ENCODE results near the gene TAPBPL. TPM values are rescaled to one million over a fixed set of nuclear protein-coding genes. Genes with fewer than 3 reads are reported as not detected.
"Not testable (repeated sequence)": the region's sequence is repeated elsewhere in the genome, so short reads cannot be mapped to it uniquely, and the experiment has no call there.

TAPBPL gene
- polyA plus RNA-seq, 1 of the 3 experiments (the other 2 are of a cell fraction) = 24.1 TPM

DNA sequence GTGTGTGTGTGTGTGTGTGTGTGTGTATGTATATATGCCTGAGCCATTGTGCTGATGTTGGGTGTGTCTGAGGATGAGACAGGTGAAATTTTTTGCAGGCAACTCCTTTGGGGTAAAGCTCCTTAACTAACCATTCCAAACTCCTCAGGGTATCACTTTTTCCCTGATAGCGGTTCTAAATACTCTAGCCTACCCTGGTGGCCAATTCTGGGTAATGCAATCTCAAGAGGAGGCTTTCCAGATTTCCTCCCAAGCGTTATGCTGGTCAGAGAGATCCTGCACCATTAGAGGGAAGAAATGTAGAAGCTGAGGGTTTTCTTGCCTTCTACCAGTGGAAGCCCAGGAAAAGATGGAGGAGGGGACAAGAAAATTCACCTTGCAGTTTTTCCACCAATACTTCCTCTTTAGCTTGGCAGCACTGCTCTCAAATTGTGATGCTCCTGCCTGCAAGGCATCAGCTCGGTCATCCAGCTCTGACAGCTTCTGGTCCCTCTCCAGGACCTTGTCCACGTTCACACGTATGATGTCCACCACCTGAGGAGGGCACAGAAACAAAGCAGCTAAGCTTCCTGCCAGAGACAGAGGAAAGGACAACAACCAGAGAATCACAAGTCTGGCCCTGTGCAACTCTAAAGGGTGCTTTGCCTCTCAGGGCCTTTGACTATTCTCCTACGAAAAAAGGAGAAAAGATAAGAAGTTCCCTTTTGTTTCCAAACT, 13.8 kb downstream of the TAPBPL start (continued):
- TF ChIP-seq, protein P1, sequence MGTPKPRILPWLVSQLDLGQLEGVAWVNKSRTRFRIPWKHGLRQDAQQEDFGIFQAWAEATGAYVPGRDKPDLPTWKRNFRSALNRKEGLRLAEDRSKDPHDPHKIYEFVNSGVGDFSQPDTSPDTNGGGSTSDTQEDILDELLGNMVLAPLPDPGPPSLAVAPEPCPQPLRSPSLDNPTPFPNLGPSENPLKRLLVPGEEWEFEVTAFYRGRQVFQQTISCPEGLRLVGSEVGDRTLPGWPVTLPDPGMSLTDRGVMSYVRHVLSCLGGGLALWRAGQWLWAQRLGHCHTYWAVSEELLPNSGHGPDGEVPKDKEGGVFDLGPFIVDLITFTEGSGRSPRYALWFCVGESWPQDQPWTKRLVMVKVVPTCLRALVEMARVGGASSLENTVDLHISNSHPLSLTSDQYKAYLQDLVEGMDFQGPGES (IDR thresholded peaks at IDR 0.05; ENCODE audit: low read depth, low read length) = no peak
- no peak for TF ChIP-seq RXRA (IDR thresholded peaks at IDR 0.05; ENCODE audit: borderline replicate concordance, low read depth)
- TF ChIP-seq ELF1 (IDR thresholded peaks at IDR 0.05) = no peak
- TF ChIP-seq TCF12 (IDR thresholded peaks at IDR 0.05) = no peak
- TF ChIP-seq, protein P2, sequence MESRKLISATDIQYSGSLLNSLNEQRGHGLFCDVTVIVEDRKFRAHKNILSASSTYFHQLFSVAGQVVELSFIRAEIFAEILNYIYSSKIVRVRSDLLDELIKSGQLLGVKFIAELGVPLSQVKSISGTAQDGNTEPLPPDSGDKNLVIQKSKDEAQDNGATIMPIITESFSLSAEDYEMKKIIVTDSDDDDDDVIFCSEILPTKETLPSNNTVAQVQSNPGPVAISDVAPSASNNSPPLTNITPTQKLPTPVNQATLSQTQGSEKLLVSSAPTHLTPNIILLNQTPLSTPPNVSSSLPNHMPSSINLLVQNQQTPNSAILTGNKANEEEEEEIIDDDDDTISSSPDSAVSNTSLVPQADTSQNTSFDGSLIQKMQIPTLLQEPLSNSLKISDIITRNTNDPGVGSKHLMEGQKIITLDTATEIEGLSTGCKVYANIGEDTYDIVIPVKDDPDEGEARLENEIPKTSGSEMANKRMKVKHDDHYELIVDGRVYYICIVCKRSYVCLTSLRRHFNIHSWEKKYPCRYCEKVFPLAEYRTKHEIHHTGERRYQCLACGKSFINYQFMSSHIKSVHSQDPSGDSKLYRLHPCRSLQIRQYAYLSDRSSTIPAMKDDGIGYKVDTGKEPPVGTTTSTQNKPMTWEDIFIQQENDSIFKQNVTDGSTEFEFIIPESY (IDR thresholded peaks at IDR 0.05; ENCODE audit: borderline replicate concordance, low read depth) = no peak

DNA sequence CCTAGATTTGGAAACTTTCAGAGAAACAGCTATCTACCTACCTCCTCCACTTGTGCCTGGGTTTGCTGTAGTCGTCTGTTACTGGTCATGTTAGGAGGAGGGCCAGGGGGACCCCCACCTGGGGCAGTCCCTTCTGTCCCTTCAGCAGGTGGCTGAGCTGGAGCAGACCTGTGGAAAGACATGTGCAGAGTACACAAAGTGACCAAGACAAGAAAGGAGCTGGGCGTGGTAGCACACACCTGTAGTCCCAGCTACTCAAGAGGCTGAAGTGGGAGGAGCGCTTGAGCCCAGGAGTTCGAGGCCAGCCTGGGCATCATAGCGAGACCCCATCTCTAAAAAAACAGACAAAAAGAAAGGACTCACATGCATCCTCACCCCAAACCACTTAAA, 14.3 kb downstream of the TAPBPL start:
- CTCF ChIA-PET = interaction anchor here (0.7 to 2.3 kb wide), 39 partner anchors 8 to 477 kb away, joined by 3 to 91 read pairs (median 6); partner anchors contain the start of genes CD27, MRPL51 and TAPBPL
- WGBS (ENCODE audit: low lambda C conversion rate) = 90% methylated on average over 5 of the region's 5 CpGs
- POLR2A ChIA-PET = interaction anchor here (0.7 to 1.2 kb wide), 3 partner anchors 14 to 119 kb away, joined by 3 to 8 read pairs (median 4); partner anchors contain the start of genes MRPL51 and TAPBPL
- no peak for DNase-seq
- peaks cover 3% of the 10 kb centered on the region for H3F3A ChIP-seq (replicated peaks; ENCODE audit: insufficient read depth)
- H3K9me2 ChIP-seq = no peaks in the 10 kb centered on the region
- no peak overlapping the region for H3K4me3 ChIP-seq (ENCODE audit: low read depth in 2 of 2, low read length in 1 of 2)
- peaks cover 37% of the 10 kb centered on the region for H3K79me2 ChIP-seq (ENCODE audit: insufficient read depth)
- no peak overlapping the region for H3K4me2 ChIP-seq
- no peak overlapping the region for H3K27ac ChIP-seq (ENCODE audit: low read depth in 2 of 2, low read length in 1 of 2)
- no peak overlapping the region for H3K9ac ChIP-seq
- no peaks in the 10 kb centered on the region for H3K27me3 ChIP-seq (ENCODE audit: insufficient read depth)
- peaks cover 0 to 11% of the 10 kb centered on the region in 2 experiments; a peak in 2 of 4 replicates for H3K4me1 ChIP-seq (ENCODE audit: control insufficient read depth in 1 of 2, insufficient read depth in 2 of 2, low read depth in 1 of 2, low read length in 1 of 2)
- H2AFZ ChIP-seq (ENCODE audit: low read depth) = no peak overlapping the region
- TF ChIP-seq GATA2 (CRISPR knock-in tag; IDR thresholded peaks at IDR 0.05) = no peak
- TF ChIP-seq JUND (IDR thresholded peaks at IDR 0.05) = no peak
- TF ChIP-seq GABPA (IDR thresholded peaks at IDR 0.05; ENCODE audit: low read depth) = no peak
- TF ChIP-seq, protein P3, sequence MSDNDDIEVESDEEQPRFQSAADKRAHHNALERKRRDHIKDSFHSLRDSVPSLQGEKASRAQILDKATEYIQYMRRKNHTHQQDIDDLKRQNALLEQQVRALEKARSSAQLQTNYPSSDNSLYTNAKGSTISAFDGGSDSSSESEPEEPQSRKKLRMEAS (IDR thresholded peaks at IDR 0.05; ENCODE audit: low read depth) = no peak
- TF ChIP-seq, protein P1 (IDR thresholded peaks at IDR 0.05; ENCODE audit: low read depth, low read length) = no peak
- no peak for TF ChIP-seq RFX5 (IDR thresholded peaks at IDR 0.05; ENCODE audit: low read length)
- no peak for TF ChIP-seq POLR2AphosphoS5 (IDR thresholded peaks at IDR 0.05; ENCODE audit: low read depth, low read length)
- TF ChIP-seq RCOR1 (IDR thresholded peaks at IDR 0.05; ENCODE audit: low read length) = no peak
- TF ChIP-seq RXRA (IDR thresholded peaks at IDR 0.05; ENCODE audit: borderline replicate concordance, low read depth) = no peak
- TF ChIP-seq TEAD4 (IDR thresholded peaks at IDR 0.05; ENCODE audit: borderline replicate concordance, insufficient read depth) = no peak
- TF ChIP-seq RAD21 (IDR thresholded peaks at IDR 0.05; ENCODE audit: low read length) = no peak
- no peak for TF ChIP-seq SMC3 (IDR thresholded peaks at IDR 0.05; ENCODE audit: low read depth, low read length)
- H3K9me3 ChIP-seq = no peaks in the 10 kb centered on the region
- no peaks in the 10 kb centered on the region for H4K20me1 ChIP-seq (ENCODE audit: insufficient read depth)
- peaks cover 37 to 41% of the 10 kb centered on the region in 2 experiments for H3K36me3 ChIP-seq (replicated peaks in 1 of 2; ENCODE audit: control insufficient read depth in 1 of 2, insufficient read depth in 2 of 2, low read length in 1 of 2)

DNA sequence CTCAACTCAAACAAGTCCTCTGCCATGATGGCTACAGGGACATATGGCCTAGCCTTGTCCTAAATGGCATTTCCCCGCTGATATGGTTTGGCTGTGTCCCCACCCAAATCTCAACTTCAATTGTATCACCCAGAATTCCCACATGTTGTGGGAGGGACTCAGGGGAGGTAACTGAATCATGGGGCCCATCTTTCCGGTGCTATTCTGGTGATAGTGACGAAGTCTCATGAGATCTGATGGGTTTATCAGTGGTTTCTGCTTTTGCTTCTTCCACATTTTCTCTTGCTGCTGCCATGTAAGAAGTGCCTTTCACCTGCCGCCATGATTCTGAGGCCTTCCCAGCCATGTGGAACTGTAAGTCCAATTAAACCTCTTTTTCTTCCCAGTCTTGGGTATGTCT, 14.9 kb downstream of the TAPBPL start:
- H2AFZ ChIP-seq (ENCODE audit: low read depth); H3K9me2 ChIP-seq; H4K20me1 ChIP-seq (ENCODE audit: insufficient read depth); DNase-seq; H3K9ac ChIP-seq; H3K4me3 ChIP-seq (ENCODE audit: low read depth in 2 of 2, low read length in 1 of 2); H3K27ac ChIP-seq (ENCODE audit: low read depth in 2 of 2, low read length in 1 of 2); H3F3A ChIP-seq (replicated peaks; ENCODE audit: insufficient read depth); POLR2A ChIA-PET; H3K9me3 ChIP-seq; H3K27me3 ChIP-seq (ENCODE audit: insufficient read depth); H3K4me2 ChIP-seq: not testable (repeated sequence)
- Histone ChIP-seq H3K36me3 (replicated peaks in 1 of 2; ENCODE audit: control insufficient read depth in 1 of 2, insufficient read depth in 2 of 2, low read length in 1 of 2) (peaks cover 33 to 38% of the 10 kb centered on the region in 2 experiments), H3K4me1 (ENCODE audit: control insufficient read depth in 1 of 2, insufficient read depth in 2 of 2, low read depth in 1 of 2, low read length in 1 of 2) (peaks cover 0 to 13% of the 10 kb centered on the region in 2 experiments; a peak in 2 of 4 replicates), H3K79me2 (ENCODE audit: insufficient read depth) (peaks cover 37% of the 10 kb centered on the region)
- CTCF ChIA-PET = interaction anchor here (1.0 to 2.3 kb wide), 8 partner anchors 23 to 131 kb away, joined by 3 to 91 read pairs (median 10); partner anchors contain the start of gene CD27
- WGBS (ENCODE audit: low lambda C conversion rate) = 95% methylated on average over 4 of the region's 4 CpGs

All from SK-N-SH (cell line).